MM.1S (cell line): ENCODE data around the gene NTM.

ENCODE experiments used
- DNase-seq: peaks from one replicate; pipeline ENCODE4 v3.0.0-alpha.2; 2015
- H2AFZ ChIP-seq: fragments of 300-600 bp; sonication (generic); 2 replicates; pipeline ENCODE4 v1.6.0; 2016; ENCODE audit warnings: antibody characterized with exemption, low read length
- H3F3A ChIP-seq: fragments of 300-600 bp; sonication (generic); 2 replicates; pipeline ENCODE4 v1.6.1; 2016; ENCODE audit warnings: mild to moderate bottlenecking, antibody characterized with exemption, low read length, moderate library complexity, mixed read lengths; ENCODE audit not compliant: insufficient read depth
- H3K27ac ChIP-seq: fragments of 300-600 bp; sonication (generic); 2 replicates; pipeline ENCODE4 v1.5.1; 2016; ENCODE audit warnings: mild to moderate bottlenecking, low read length
- H3K27me3 ChIP-seq: fragments of 300-600 bp; sonication (generic); replicated peaks from 2 replicates; pipeline ENCODE4 v1.6.0; 2016; ENCODE audit warnings: low read length; ENCODE audit not compliant: insufficient read depth
- H3K36me3 ChIP-seq: fragments of 300-600 bp; sonication (generic); replicated peaks from 2 replicates; pipeline ENCODE4 v1.6.1; 2016; ENCODE audit warnings: mild to moderate bottlenecking, low read length, mixed read lengths; ENCODE audit not compliant: insufficient read depth
- H3K4me1 ChIP-seq: fragments of 300-600 bp; sonication (generic); 2 replicates; pipeline ENCODE4 v1.6.1; 2016; ENCODE audit warnings: low read length, mixed read lengths
- H3K4me2 ChIP-seq: fragments of 300-600 bp; sonication (generic); 2 replicates; pipeline ENCODE4 v1.6.0; 2016; ENCODE audit warnings: low read depth, low read length
- H3K4me3 ChIP-seq: fragments of 300-600 bp; sonication (generic); 2 replicates; pipeline ENCODE4 v1.5.1; 2016; ENCODE audit warnings: low read length, mixed read lengths
- H3K79me2 ChIP-seq: fragments of 300-600 bp; sonication (generic); 2 replicates; pipeline ENCODE4 v1.6.1; 2016; ENCODE audit warnings: mixed run types, low read length, mixed read lengths
- H3K9ac ChIP-seq: fragments of 300-600 bp; sonication (generic); 2 replicates; pipeline ENCODE4 v1.6.1; 2016; ENCODE audit warnings: low read length, mixed read lengths
- H3K9me2 ChIP-seq: fragments of 300-600 bp; sonication (generic); replicated peaks from 2 replicates; pipeline ENCODE4 v1.6.1; 2016; ENCODE audit warnings: mild to moderate bottlenecking, low read length, mixed read lengths; ENCODE audit not compliant: insufficient read depth
- H3K9me3 ChIP-seq: fragments of 300-600 bp; sonication (generic); replicated peaks from 2 replicates; pipeline ENCODE4 v1.6.1; 2016; ENCODE audit warnings: mild to moderate bottlenecking, low read length, mixed read lengths; ENCODE audit not compliant: insufficient read depth
- H4K20me1 ChIP-seq: fragments of 300-600 bp; sonication (generic); 2 replicates; pipeline ENCODE4 v1.6.1; 2016; ENCODE audit warnings: mild to moderate bottlenecking, low read length, moderate library complexity, mixed read lengths; ENCODE audit not compliant: insufficient read depth
- EZH2 ChIP-seq: fragments of 300-600 bp; sonication (generic); optimal IDR thresholded peaks from 2 replicates; pipeline ENCODE3; 2017; ENCODE audit warnings: low read depth, mild to moderate bottlenecking, antibody characterized with exemption, low read length, mixed read lengths
- EZH2phosphoT487 ChIP-seq: fragments of 300-600 bp; sonication (generic); IDR thresholded peaks from 2 replicates; pipeline ENCODE4 v1.6.1; 2018; ENCODE audit warnings: antibody characterized with exemption, low read length
- TF ChIP-seq, protein P1 (sequence below): fragments of 300-600 bp; sonication (generic); IDR thresholded peaks from 2 replicates; pipeline ENCODE4 v1.5.1; 2016; ENCODE audit warnings: antibody characterized with exemption, low read length, mixed read lengths

Gene NTM

DNA sequence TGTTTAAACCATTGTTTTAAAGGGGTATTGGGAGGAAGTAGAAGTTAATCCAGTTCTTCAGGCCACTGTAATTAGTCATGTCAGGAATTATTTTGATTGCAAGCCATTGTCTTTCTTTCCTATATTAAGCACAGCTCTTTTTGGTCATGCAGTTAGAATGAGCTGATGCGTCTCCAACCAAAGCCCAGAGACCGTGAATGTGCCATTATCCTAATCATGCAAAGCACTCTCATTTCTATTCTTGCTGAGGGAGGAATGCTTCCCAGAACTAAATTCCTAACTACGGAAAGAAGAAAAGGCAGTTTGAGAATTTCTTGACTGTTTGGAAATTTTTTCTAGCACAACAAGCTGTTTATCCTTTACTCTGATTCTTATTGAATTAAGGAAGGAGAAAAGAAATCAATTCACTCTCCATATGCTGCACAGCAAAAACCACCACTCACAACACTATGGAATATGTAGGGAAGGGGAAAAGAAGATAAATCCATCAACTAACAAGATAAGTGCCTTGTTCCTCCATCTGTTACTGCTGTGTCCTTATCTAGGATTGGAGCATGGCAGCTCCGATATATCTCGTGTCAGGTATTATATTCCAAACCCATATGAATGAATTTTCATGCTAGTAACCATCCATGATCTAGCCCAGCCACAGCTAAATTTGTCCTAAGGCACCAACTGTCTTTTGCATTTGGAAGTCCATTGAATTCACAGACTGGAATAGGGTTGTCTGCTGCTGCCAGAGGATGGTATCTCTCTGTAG lies 70.8 kb downstream of the NTM start:
- no peaks in the 10 kb centered on the region for H3K36me3 ChIP-seq
- no peak for DNase-seq
- H4K20me1 ChIP-seq: no peaks in the 10 kb centered on the region
- no peaks in the 10 kb centered on the region for H3K27me3 ChIP-seq
- H3K4me1 ChIP-seq: no peaks in the 10 kb centered on the region
- no peaks in the 10 kb centered on the region for H3K9me3 ChIP-seq
- H3K9me2 ChIP-seq: no peaks in the 10 kb centered on the region
- no peaks in the 10 kb centered on the region for H3K79me2 ChIP-seq
- TF ChIP-seq, protein P1, sequence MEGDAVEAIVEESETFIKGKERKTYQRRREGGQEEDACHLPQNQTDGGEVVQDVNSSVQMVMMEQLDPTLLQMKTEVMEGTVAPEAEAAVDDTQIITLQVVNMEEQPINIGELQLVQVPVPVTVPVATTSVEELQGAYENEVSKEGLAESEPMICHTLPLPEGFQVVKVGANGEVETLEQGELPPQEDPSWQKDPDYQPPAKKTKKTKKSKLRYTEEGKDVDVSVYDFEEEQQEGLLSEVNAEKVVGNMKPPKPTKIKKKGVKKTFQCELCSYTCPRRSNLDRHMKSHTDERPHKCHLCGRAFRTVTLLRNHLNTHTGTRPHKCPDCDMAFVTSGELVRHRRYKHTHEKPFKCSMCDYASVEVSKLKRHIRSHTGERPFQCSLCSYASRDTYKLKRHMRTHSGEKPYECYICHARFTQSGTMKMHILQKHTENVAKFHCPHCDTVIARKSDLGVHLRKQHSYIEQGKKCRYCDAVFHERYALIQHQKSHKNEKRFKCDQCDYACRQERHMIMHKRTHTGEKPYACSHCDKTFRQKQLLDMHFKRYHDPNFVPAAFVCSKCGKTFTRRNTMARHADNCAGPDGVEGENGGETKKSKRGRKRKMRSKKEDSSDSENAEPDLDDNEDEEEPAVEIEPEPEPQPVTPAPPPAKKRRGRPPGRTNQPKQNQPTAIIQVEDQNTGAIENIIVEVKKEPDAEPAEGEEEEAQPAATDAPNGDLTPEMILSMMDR: no peak
- no peak for TF ChIP-seq EZH2phosphoT487
- TF ChIP-seq EZH2: no peak
- H2AFZ ChIP-seq: no peak overlapping the region
- no peak overlapping the region for H3K4me3 ChIP-seq
- no peak overlapping the region for H3K4me2 ChIP-seq
- H3F3A ChIP-seq: no peaks in the 10 kb centered on the region
- H3K27ac ChIP-seq: no peak overlapping the region
- no peak overlapping the region for H3K9ac ChIP-seq

DNA sequence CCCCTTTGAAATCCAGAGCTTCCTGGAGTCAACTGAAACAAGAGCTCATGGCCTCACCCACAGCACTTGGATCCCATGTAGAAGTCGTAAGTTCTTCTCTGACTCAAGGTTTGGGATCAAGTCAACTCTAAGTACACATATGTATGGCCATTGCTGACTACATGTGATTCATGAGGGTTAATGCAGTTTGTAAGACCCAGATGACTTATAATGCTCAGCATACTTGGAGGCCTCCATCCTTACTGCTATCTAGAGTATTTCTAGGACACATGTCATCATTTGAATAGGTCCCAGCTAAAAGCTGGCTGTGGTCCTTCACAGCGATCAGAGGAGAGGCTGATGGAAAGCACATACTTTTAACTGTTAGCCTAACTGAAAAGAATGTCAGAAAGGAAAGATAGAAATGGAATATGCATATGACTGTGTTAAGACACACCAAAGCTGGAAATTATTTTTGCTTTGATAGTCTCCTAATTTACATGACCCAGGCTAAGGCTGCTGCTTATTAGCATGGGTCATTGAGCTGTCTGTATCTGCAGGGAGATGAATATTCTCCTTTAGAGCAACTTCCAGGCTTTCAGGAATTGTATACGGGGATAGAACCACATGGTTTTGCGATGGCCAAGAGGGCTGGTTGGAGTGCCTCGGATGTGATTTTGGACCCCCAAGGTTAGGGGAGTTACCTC lies 76.3 kb downstream of the NTM start:
- Histone ChIP-seq H3K27me3 (no peaks in the 10 kb centered on the region), H3K27ac (no peak overlapping the region), H3K36me3 (no peaks in the 10 kb centered on the region), H3K9me2 (no peaks in the 10 kb centered on the region), H3K4me1 (no peaks in the 10 kb centered on the region), H3K4me2 (no peak overlapping the region), H4K20me1 (no peaks in the 10 kb centered on the region), H3F3A (no peaks in the 10 kb centered on the region), H3K79me2 (no peaks in the 10 kb centered on the region), H2AFZ (no peak overlapping the region), H3K4me3 (no peak overlapping the region), H3K9me3 (no peaks in the 10 kb centered on the region), H3K9ac (no peak overlapping the region)
- no peak for DNase-seq
- TF ChIP-seq, protein P1: no peak
- TF ChIP-seq EZH2phosphoT487 (no peak), EZH2 (no peak)

DNA sequence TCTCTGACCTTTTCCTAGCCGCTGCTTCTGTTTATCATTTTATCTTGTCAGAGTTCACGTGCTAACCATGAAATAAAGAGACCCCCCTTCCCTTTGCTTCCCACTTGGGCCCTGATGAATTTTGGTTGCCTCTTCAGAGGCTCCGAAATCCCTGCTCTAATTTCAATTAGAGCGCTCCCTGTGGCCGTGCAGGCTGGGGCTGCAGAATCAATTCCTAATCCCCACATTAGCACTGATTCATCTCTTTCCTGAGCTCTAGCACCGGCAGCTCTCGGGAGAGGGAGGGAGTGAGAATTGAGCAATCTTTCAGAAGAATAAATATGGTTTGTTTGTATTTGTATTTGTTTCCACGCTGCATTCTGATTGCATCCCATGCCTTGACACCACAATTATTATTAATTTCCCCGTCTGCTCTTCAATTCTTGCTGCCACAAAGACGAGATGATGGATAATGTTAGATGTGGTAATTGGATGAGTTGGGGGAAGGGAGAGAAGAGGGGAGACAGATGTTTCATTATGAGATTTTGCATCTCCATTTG lies 76.9 kb downstream of the NTM start:
- H3K36me3 ChIP-seq: no peaks in the 10 kb centered on the region
- no peak overlapping the region for H3K9ac ChIP-seq
- H3K27me3 ChIP-seq: no peaks in the 10 kb centered on the region
- H4K20me1 ChIP-seq: no peaks in the 10 kb centered on the region
- H2AFZ ChIP-seq: no peak overlapping the region
- H3K9me3 ChIP-seq: no peaks in the 10 kb centered on the region
- H3K4me3 ChIP-seq: no peak overlapping the region
- no peaks in the 10 kb centered on the region for H3K79me2 ChIP-seq
- H3K27ac ChIP-seq: no peak overlapping the region
- no peaks in the 10 kb centered on the region for H3K9me2 ChIP-seq
- TF ChIP-seq, protein P1: no peak
- no peak for TF ChIP-seq EZH2
- no peak for TF ChIP-seq EZH2phosphoT487
- no peaks in the 10 kb centered on the region for H3F3A ChIP-seq
- no peak overlapping the region for H3K4me2 ChIP-seq
- H3K4me1 ChIP-seq: no peaks in the 10 kb centered on the region
- DNase-seq: no peak
